ENCODE measurements around the gene CRCP. TPM values are rescaled to one million over a fixed set of nuclear protein-coding genes. Genes with fewer than 3 reads are reported as not detected.
"Not testable (repeated sequence)": the region's sequence is repeated elsewhere in the genome, so short reads cannot be mapped to it uniquely, and the experiment has no call there.

Gene CRCP
- 30.2 TPM for total RNA-seq

DNA sequence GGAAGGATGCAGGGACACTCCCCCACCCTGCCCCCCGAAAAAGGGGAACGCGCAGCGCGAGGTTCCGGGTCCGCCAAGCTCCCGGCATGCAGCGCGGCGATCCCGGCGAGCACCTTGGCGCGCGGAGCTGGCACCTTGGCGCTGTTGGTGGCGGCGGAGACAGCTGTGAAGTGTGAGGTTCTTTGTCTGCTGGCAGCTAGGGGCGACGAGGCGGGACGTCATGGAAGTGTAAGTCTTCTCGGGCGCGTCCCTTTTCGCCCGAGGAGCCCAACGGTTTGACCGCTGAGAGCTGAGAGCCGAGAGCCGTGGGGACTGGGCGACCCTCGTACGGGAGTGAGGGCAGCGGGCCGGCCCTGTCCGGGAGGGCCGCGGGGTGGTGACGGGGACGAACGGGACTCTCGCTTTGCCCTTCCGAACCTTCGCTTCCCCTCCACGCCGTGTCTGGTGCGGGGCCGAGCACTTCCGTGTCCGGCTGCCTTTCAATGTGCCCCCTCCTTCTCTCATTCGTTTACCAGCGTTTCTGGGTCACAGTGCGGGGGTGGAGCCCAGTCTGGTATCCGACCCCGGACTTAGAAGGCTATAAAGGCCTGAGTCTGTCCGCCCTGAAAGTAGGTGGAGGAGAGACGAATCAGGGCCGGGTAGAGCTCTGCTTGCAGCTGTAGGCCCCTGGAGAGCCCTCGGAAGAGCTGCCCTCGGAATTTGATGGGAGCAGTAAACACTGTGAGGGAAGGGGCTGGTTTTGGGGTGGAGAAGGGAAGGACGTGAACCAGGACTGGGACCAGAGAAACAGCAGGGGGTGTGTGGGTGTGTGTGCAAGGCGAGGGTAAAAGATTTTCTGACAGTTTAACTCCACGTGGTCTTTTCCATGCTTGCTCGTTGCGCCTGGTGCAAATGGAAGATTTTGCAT lies at the start of gene CRCP:
Gene CRCP (plus strand): TSS at position 105 of the 907 bp plus-strand sequence. CDS start 116 bp downstream, at position 221.
- DNase-seq (ENCODE audit: low read depth in 2 of 3, low spot score in 2 of 3) = peak; percentile 61 to 89 (median 89)

DNA sequence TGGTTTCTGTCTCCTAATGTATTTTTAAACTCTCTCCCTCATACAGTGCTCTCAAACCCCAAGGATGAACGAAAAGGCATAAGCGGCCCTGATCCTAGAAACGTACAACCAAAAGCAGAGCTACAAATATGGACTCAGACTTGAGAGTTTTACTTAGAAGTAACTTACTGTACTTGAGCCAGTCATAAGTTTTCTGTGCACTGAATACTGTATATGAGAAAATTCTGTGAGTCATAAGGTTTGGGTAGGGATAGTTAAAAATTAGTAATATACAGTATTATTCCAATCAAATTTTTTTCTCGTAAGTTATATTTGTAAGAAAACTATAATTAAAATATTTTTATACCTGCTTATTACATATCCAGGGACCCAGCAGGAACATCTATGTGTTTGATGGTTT lies 44.9 kb upstream of the CRCP start:
- DNase-seq (ENCODE audit: low read depth in 2 of 3, low spot score in 2 of 3) = no peak

DNA sequence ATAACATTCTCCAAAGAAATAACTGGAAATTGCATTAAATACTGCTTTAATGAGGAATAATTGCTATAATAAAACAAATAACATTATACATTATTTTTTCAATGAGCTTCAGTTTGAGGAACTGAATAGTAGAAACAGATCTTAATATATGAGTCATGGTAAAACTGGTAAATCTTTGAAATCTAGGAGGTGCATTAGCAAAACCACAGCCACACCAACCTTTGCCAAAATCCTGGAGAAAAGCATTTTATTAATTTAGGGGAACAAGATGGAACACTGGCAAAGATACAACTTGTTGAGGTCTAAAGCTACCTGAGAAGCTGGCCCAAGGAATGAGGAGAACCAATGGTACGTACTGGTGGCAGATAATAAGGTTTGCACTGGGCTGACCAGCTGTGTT lies 44.4 kb upstream of the CRCP start:
- DNase-seq (ENCODE audit: low read depth in 2 of 3, low spot score in 2 of 3) = no peak

DNA sequence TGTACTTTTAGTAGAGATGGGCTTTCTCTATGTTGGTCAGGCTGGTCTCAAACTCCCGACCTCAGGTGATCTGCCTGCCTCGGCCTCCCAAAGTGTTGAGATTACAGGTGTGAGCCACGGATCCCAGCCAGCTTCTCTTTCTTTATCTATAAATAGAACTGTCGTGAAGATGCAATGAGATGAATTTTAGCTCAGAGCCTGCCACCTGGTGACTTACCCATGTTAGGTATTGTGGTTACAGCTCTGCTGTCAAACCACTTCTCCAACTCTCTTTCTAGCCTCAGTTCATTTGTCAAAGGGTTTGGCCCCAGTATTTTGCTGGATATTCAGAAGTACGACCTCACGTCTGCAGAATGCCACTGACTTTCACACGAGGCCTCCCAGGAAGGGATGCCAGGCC lies 42.4 kb upstream of the CRCP start:
- not testable (repeated sequence) for DNase-seq (ENCODE audit: low read depth in 2 of 3, low spot score in 2 of 3)

DNA sequence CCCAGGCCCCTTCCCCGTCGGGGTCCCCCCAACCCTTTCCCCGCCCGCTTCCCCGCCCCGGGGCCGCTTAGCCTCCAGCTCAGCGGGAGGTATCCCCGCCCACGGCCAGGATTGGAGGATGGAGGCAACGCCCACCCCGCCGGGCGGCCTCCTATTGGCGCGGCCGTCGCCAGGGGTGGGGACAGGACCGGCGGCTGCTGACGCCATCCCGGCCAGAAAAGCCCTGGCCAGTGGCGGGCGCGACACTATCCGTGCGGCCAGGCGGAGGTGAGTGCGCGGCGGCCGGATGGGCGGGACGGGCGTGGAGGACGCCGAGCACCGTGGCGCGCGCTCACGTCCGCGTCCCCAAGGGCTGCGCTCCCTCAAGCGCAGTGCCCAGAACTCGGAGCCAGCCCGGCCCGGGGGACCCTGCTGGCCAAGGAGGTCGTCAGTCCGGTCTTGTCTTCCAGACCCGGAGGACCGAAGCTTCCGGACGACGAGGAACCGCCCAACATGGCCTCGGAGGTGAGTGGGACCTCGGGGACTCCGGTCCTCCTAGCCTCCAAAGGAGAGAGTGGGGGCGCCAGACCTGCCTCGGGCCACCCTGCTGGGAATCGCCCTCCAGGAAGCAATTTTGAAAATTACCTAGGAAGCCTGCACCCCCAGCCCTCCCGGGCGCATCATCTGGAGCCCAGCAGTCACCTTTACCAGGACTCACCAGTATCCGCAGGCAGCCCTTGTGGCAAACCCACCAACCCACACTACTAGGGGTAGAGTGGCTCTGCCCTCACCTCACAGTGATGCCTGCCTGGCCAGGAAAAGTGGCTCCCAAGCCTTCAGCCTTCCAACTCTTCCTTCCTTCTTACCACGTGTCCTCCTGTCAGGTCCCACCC lies 38.8 kb upstream of the CRCP start, which contains the start of gene ASL:
Gene ASL (plus strand): TSS at position 230 of the 872 bp plus-strand sequence. CDS start 263 bp downstream, at position 493.
- DNase-seq (ENCODE audit: low read depth in 2 of 3, low spot score in 2 of 3) = peak; percentile 60 to 89 (median 88)

DNA sequence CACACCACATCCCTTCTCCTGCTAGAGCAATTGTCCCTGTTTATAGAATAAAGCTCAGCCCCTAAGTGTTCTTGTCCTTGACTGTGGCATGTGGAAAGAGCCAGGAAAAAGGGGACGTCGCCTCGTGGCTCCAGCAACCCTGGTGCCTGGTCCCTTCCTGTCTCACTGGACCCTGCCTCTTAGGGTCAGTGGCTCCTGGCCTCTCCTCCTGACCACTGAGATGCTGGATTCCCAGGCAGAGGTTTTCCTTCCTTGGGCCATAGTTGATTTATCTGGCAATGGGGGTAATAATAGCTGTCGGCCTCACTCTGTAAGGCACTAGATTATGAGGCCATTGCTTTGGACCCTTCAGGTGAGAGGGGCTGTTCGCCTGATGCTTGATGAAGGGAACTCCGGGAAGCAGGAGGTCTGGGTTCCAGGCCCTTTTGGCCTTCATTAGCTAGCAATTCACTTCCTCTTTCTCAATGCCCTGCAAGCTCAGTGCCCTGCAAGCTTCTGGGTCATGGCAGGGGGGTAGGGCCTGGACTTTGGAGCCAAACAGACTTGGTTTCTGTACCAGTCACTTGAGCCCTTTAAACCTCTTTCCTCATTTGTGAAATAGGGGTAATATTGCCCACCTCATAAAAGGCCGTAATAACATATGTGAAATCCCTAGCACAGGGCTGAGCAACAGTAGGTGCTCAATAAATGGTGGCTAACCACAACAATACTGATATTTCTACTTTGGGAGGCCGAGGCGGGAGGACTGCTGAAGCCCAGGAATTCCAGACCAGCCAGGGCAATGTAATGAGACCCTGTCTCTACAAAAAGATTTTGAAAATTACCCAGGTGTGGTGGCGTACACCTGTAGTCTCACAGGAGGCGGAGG lies 38.0 kb upstream of the CRCP start:
- no peak for DNase-seq (ENCODE audit: low read depth in 2 of 3, low spot score in 2 of 3)

DNA sequence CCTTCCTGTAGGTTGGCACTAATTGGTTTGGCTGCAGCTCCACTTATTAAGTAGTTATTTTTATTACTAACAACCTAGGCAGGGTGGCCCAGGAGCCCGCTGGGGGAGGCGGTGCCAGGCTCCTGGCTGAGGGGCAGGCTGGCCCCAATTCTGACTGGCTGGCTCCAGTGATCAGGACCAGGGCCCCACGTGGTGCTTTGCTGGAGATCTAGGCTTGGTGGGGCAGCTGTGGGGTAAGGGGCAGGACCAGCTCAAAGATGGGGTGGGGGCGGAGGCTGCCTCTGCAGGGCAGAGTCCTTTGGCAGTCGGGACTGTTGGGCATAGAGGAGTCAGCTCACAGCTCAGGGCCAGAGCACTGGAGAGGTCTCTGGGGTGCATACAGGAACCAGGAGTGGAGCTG lies 36.6 kb upstream of the CRCP start:
- DNase-seq (ENCODE audit: low read depth in 2 of 3, low spot score in 2 of 3) = no peak

DNA sequence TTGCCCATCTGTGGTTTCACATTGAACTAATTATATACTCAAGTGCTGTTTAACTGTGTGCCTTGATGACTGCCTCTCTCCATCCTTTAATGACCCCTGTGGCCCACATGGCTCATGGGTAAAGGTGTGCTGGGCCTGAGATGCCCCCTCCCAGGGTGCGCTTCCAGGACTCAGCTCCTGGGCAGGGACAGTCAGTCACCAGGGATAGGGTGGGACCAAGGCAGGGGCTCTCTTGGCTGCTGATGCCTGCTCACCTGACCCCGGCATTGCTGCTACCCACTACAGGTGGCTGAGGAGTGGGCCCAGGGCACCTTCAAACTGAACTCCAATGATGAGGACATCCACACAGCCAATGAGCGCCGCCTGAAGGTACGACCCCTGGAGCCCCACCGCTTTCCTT lies 32.6 kb upstream of the CRCP start:
- DNase-seq (ENCODE audit: low read depth in 2 of 3, low spot score in 2 of 3) = no peak

DNA sequence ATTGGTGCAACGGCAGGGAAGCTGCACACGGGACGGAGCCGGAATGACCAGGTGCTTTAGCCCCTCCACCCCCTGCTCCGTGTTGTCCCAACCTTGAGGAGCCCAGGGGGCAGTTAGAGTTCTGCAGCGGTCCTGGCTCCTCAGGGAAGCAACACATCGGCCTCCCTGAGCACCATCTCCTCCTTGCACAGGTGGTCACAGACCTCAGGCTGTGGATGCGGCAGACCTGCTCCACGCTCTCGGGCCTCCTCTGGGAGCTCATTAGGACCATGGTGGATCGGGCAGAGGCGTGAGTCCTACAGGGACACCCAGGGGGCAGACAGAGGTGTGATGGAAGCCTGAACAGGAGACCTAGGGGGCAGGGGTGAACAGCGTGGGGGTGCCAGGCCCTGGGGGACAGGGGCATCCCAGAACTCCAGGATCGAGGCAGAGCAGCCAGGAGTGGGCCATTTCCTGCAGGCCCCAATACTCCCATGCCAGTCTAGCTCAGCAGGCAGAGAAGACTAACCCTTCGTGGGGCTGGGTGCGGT lies 31.7 kb upstream of the CRCP start:
- DNase-seq (ENCODE audit: low read depth in 2 of 3, low spot score in 2 of 3) = no peak

DNA sequence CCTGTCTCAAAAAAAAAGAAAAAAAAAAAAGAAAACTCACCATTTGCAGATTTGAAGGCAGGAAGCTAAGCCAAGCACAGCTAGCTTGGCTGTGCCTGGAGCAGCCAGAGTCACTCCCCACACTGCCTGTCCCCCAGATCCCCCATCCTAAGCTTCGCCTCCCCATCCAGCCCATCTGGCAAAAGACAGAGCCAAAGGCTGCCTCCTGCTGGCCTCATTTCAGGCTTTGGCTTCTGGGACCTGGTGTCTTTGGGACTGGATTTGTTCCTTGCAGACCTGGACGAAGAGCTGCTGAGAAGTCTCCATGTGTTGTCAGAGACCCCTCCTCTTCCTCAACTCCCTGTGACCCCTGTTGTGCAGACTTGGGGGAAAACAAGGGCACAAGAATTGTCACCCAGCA lies 31.0 kb upstream of the CRCP start:
- no peak for DNase-seq (ENCODE audit: low read depth in 2 of 3, low spot score in 2 of 3)

DNA sequence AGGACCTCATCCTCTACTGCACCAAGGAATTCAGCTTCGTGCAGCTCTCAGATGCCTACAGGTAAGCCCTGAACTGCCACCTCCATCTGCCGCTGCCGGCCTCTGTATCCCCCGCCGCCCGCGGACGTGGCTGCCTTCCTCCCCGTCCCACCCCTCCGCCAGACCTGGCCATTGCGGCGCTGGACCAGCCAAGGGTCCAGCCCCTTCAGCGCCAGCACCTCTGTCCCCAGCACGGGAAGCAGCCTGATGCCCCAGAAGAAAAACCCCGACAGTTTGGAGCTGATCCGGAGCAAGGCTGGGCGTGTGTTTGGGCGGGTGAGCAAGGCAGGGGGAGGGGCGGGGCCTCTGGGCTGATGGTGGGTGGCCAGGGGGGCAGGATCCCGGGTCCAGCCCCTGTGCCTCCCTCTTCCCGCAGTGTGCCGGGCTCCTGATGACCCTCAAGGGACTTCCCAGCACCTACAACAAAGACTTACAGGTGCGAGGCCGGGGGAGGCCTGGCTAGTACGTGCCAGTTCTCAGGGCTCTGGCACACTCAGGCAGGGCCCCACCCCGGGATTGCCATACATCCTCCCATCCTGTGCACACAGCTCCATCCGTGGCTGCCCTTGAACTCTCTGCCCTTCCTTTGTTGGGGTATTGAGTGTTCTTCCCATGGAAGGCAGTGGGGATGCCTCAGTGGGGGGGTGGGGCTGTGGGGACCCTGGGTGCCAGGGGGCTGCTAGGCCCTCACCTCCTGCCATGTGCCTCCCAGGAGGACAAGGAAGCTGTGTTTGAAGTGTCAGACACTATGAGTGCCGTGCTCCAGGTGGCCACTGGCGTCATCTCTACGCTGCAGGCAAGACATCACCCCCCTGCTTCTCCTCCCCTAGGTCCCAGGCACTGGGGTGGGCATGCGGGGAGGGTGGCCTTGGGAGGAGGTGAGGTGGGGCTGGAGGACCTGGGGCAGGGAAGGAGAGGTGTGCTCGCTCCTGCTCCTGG lies 25.5 kb upstream of the CRCP start:
- no peak for DNase-seq (ENCODE audit: low read depth in 2 of 3, low spot score in 2 of 3)

DNA sequence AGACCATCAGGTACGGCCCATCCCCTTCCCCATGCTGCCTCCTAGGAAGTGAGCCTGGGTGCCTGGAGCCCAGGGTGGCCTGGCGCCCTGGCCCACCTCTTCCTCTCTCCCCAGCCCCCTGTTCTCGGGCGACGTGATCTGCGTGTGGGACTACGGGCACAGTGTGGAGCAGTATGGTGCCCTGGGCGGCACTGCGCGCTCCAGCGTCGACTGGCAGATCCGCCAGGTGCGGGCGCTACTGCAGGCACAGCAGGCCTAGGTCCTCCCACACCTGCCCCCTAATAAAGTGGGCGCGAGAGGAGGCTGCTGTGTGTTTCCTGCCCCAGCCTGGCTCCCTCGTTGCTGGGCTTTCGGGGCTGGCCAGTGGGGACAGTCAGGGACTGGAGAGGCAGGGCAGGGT lies 22.0 kb upstream of the CRCP start:
- no peak for DNase-seq (ENCODE audit: low read depth in 2 of 3, low spot score in 2 of 3)

DNA sequence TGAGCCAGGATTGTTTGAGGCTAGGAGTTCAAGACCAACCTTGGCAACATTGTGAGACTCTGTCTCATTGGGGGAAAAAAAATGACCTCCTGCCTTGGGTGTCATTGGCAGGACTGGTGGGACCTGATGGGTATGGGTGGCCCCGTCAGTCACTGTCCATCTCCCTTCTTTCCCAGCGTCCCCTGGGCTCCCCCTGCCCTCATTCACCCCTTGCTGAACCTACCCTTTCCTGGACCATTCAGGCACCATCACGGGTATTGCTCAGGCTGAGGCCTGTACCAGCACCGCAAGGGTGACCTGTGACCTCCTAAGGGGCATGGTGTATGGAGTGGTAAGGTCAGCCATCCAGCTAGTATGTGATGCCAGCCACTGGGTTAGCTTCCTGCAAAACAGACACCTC lies 19.6 kb upstream of the CRCP start:
- no peak for DNase-seq (ENCODE audit: low read depth in 2 of 3, low spot score in 2 of 3)

DNA sequence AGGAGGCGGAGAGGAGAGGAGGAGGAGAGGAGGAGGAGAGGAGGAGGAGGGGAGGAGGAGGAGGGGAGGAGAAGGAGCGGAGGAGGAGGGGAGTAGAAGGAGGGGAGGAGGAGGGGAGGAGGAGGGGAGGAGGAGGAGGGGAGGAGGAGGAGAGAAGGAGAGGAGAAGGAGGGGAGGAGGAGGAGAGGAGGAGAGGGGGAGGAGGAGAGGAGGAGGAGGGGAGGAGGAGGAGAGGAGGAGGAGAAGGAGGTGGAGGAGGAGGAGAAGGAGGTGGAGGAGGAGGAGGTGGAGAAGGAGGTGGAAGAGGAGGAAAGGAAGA lies 15.5 kb upstream of the CRCP start:
- DNase-seq (ENCODE audit: low read depth in 2 of 3, low spot score in 2 of 3) = no peak

DNA sequence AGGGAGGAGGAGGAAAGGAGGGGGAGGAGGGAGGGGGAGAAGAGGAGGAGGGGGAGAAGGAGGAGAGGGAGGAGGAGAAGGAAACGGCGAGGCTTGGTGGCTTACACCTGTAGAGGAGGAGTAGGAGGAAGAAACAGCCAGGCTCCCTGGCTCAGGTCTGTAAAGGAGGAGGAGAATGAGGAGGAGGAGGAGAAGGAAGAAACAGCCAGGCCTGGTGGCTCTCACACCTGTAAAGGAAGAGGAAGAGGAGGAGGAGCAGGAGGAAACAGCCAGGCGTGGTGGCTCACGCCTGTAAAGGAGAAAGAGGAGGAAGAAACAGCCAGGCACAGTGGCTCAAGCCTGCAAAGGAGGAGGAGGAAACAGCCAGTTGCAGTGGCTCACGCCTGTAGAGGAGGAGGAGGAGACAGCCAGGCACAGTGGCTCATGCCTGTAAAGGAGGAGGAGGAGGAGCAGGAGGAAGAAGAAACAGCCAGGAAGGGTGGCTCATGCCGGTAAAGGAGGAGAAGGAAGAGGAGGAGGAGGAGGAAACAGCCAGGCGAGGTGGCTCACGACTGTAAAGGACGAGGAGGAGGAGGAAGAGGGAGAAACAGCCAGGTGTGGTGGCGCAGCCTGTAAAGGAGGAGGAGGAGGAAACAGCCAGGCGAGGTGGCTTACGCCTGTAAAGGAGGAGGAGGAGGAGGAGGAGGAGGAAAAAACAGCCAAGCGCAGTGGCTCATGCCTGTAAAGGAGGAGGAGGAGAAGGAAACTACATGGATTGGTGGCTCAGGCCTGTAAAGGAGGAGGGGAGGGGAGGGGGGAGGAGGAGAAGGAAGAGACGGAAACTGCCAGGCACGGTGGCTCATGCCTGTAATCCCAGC lies 14.9 kb upstream of the CRCP start:
- peak in 2 of 3 donors; percentile 33 to 34 for DNase-seq (ENCODE audit: low read depth in 2 of 3, low spot score in 2 of 3)

DNA sequence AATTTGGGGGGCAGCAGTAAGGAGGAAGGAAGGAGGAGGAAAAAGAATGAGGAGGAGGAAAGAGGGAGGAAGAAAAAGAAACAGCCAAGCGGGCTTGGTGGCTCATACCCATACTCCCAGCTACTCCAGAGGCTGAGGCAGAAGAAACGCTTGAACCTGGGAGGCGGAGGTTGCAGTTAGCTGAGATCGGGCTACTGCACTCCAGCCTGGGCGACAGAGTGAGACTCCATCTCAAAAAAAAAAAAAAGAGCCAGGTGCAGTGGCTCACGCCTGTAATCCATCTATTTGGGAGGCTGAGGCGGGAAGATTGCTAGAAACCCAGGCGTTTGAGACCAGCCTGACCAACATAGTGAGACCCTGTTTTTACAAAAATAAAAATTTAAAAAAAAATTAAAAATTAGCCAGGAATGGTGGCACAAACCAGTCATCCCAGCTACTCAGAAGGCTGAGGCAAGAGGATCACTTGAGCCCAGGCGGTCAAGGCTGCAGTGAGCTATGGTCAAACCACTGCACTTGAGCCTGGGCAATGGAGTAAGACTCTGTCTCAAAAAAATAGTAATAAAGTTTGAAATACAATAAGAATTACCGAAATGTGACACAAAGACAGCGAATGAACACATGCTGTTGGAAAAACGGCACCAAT lies 14.1 kb upstream of the CRCP start:
- DNase-seq (ENCODE audit: low read depth in 2 of 3, low spot score in 2 of 3) = no peak

DNA sequence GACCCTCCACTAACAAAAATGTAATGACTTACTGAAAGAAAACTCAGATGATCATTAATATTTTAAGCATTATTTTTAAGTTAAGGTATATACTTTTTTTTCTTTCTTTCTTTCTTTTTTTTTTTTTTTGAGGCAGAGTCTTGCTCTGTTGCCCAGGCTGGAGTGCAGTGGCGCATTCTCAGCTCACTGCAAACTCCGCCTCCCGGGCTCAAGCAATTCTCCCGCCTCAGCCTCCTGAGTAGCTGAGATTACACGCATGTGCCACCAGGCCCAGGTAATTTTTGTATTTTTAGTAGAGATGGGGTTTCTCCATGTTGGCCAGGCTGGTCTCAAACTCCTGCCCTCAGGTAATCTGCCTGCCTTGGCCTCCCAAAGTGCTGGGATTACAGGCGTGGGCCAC lies 12.5 kb upstream of the CRCP start:
- not testable (repeated sequence) for DNase-seq (ENCODE audit: low read depth in 2 of 3, low spot score in 2 of 3)

DNA sequence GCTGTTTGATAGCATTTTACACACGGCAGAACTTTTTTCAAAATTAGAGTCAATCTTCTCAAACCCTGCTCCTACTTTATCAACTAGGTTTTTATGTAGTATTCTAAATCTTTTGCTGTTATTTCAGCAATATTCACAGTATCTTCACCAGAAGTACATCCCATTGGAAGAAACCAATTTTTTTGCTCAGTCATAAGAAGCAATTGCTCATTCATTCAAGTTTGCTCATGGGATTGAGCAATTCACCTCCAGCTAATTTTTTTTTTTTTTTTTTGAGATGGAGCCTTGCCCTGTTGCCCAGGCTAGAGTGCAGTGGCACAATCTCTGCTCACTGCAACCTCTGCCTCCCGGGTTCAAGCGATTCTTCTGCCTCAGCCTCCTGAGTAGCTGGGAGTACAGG lies 10.7 kb upstream of the CRCP start:
- not testable (repeated sequence) for DNase-seq (ENCODE audit: low read depth in 2 of 3, low spot score in 2 of 3)

Data from hematopoietic multipotent progenitor cell (in vitro differentiated cells).